HepG2 (cell line): ENCODE data around the gene SDR42E2. TPM values are rescaled to one million over a fixed set of nuclear protein-coding genes. Genes with fewer than 3 reads are reported as not detected.

Experiments
- ATAC-seq: fragments of 200-7000 bp; cut with Tn5 transposase; 3 replicates; pipeline ENCODE4 v1.9.1; 2020; ENCODE audit warnings: mild to moderate bottlenecking, moderate library complexity
- BruUV-seq: library from RNA; stranded (reverse); fragments of 400-500 nt; replicated peaks from 2 replicates; lab custom pipeline; 2021; lab: Mats Ljungman, UMichigan
- CTCF ChIA-PET: fragments of 300-600 bp; formaldehyde crosslinking; extraction: SDS; loops from one replicate; lab custom pipeline; 2021; ENCODE audit warnings: low total read pairs, inconsistent platforms, low intra/inter-chr PET ratio; lab: Yijun Ruan, JAX
- POLR2A ChIA-PET: fragments of 350-600 bp; sonication (Branson Sonifier 250); formaldehyde crosslinking; loops from one replicate; lab custom pipeline; 2020; ENCODE audit warnings: antibody characterized with exemption, inconsistent platforms; lab: Yijun Ruan, JAX
- DNase-seq: peaks from one replicate; pipeline ENCODE4 v3.0.0-alpha.2; 2015; ENCODE audit warnings: low spot score
- FAIRE-seq: peaks from 3 replicates; lab custom pipeline; 2011; peaks lifted over from hg19 to GRCh38; lab: Jason Lieb, UNC
- H2AFZ ChIP-seq: one replicate; pipeline ENCODE4 v1.6.1; 2011; ENCODE audit warnings: low read length, inconsistent platforms
- H3K27ac ChIP-seq: fragments of 300-600 bp; 3 replicates; pipeline ENCODE4 v1.8.0; 2011; ENCODE audit warnings: mixed run types, mild to moderate bottlenecking, mixed read lengths, low read length, inconsistent platforms; ENCODE audit not compliant: insufficient read depth; ENCODE audit errors: extremely low read length
- H3K27me3 ChIP-seq, 2 experiments: fragments of 200-600 bp in 1 of 2; 2 replicates in 1 of 2; 3 replicates in 1 of 2; pipeline versions ENCODE4 v1.6.0 to v1.8.0; 2011; ENCODE audit warnings: low read length in 2 of 2, mild to moderate bottlenecking in 2 of 2, moderate library complexity in 2 of 2, inconsistent platforms in 1 of 2; ENCODE audit not compliant: insufficient read depth in 2 of 2, control insufficient read depth in 1 of 2
- H3K36me3 ChIP-seq, 2 experiments: fragments of 200-600 bp in 1 of 2; replicated peaks in 1 of 2; 2 replicates in 1 of 2; 3 replicates in 1 of 2; pipeline versions ENCODE4 v1.5.1 to v1.8.0; 2011; ENCODE audit warnings: low read length in 2 of 2, inconsistent platforms in 1 of 2; ENCODE audit not compliant: insufficient read depth in 2 of 2, control insufficient read depth in 1 of 2
- H3K4me1 ChIP-seq: 2 replicates; pipeline ENCODE4 v1.5.1; 2012; ENCODE audit warnings: low read length, inconsistent platforms; ENCODE audit not compliant: insufficient read depth
- H3K4me2 ChIP-seq: 2 replicates; pipeline ENCODE4 v1.6.0; 2011; ENCODE audit warnings: low read depth, low read length, inconsistent platforms
- H3K4me3 ChIP-seq, 3 experiments: fragments of 200-600 bp in 1 of 3; sonication (generic), shearing (Covaris generic) in 1 of 3; replicated peaks in 1 of 3; 2 replicates each; pipeline ENCODE4 v1.5.1; 2011 to 2016; ENCODE audit warnings: low read length in 3 of 3, inconsistent platforms in 2 of 3, low read depth in 2 of 3, mild to moderate bottlenecking in 2 of 3, control low read depth in 1 of 3, mixed read lengths in 1 of 3; ENCODE audit not compliant: insufficient read depth in 1 of 3
- H3K79me2 ChIP-seq: one replicate; pipeline ENCODE4 v1.6.1; 2011; ENCODE audit warnings: low read length, inconsistent platforms; ENCODE audit not compliant: insufficient read depth
- H3K9ac ChIP-seq: 2 replicates; pipeline ENCODE4 v1.6.0; 2011; ENCODE audit warnings: mild to moderate bottlenecking, low read depth, low read length, inconsistent platforms; ENCODE audit not compliant: insufficient read depth
- H3K9me3 ChIP-seq: 2 replicates; pipeline ENCODE4 v1.5.1; 2012; ENCODE audit warnings: mild to moderate bottlenecking, low read length
- H4K20me1 ChIP-seq: 2 replicates; pipeline ENCODE4 v1.6.0; 2011; ENCODE audit warnings: inconsistent platforms, mild to moderate bottlenecking, low read length, moderate library complexity; ENCODE audit not compliant: insufficient read depth
- ARNT ChIP-seq: fragments of 450-650 bp; IDR thresholded peaks from 2 replicates; pipeline ENCODE4 v1.6.1; 2017
- ATRX ChIP-seq: sonication (generic); formaldehyde crosslinking; IDR thresholded peaks from 2 replicates; pipeline ENCODE4 v1.4.0; 2020; ENCODE audit warnings: missing genetic modification reagents, borderline replicate concordance
- DR1 ChIP-seq: sonication (generic); formaldehyde crosslinking; IDR thresholded peaks from 2 replicates; pipeline ENCODE4 v1.8.0; 2021; ENCODE audit warnings: mild to moderate bottlenecking, missing genetic modification reagents, inconsistent platforms
- NFYC ChIP-seq: IDR thresholded peaks from 2 replicates; pipeline ENCODE4 v1.6.1; 2016; ENCODE audit warnings: missing genetic modification reagents, missing compliant biosample characterization
- PCBP1 ChIP-seq: fragments of 200-400 bp; formaldehyde crosslinking; IDR thresholded peaks from 2 replicates; pipeline ENCODE4 v1.6.1; 2017; ENCODE audit warnings: mild to moderate bottlenecking, low read depth, low read length, borderline replicate concordance
- TAF15 ChIP-seq: fragments of 200-400 bp; formaldehyde crosslinking; IDR thresholded peaks from one replicate; pipeline ENCODE4 v1.6.1; 2018; ENCODE audit warnings: mild to moderate bottlenecking, low read depth, low read length; ENCODE audit not compliant: poor library complexity, severe bottlenecking
- XBP1 ChIP-seq: sonication (generic); formaldehyde crosslinking; IDR thresholded peaks from 2 replicates; pipeline ENCODE4 v1.5.0; 2020; ENCODE audit warnings: missing genetic modification reagents
- YEATS4 ChIP-seq: sonication (generic); formaldehyde crosslinking; IDR thresholded peaks from 2 replicates; pipeline ENCODE4 v1.4.0; 2020; ENCODE audit warnings: missing genetic modification reagents, borderline replicate concordance
- ZFP37 ChIP-seq: sonication (generic); formaldehyde crosslinking; IDR thresholded peaks from 2 replicates; pipeline ENCODE4 v1.4.0; 2020; ENCODE audit warnings: missing genetic modification reagents, borderline replicate concordance
- ZNF614 ChIP-seq: IDR thresholded peaks from 2 replicates; pipeline ENCODE4 v1.6.1; 2018; ENCODE audit warnings: missing biosample characterization, missing genetic modification reagents, inconsistent platforms, borderline replicate concordance
- ZNF616 ChIP-seq: sonication (generic); formaldehyde crosslinking; IDR thresholded peaks from 2 replicates; pipeline ENCODE4 v1.5.0; 2020; ENCODE audit warnings: low read depth, mild to moderate bottlenecking, missing genetic modification reagents
- WGBS: methylation state at CpG from one replicate; pipeline ENCODE4 v1.1.6; 2017; ENCODE audit warnings: low lambda C conversion rate; 5-methylcytosine and 5-hydroxymethylcytosine counted together
- in situ Hi-C: cut with HindIII; loops from 2 replicates; pipeline ENCODE4 v1.10.0; 2017; ENCODE audit warnings: low pct_unique_long_range_greater_than_20kb; ENCODE audit not compliant: extremely low pct_ligation_motif_present
- intact Hi-C: fragments of 100-400 bp; cut with micrococcal nuclease; formaldehyde crosslinking; loops from one replicate; pipeline ENCODE4 v1.10.0; 2022; ENCODE audit not compliant: unreplicated experiment
- polyA plus RNA-seq, 8 experiments: library from polyadenylated mRNA; depleted of rRNA in 3 of 8; stranded (reverse) in 7 of 8; unstranded in 1 of 8; fragments of >200 nt; fragmentation: Illumina TruSeq in 4 of 8; extraction: Trizol in 4 of 8; gene quantifications; 2 replicates each; pipeline versions ENCODE4 v1.2.1 to v1.2.3, GENCODE V29; 2011 to 2016; ENCODE audit warnings: low read depth in 4 of 8, missing spikeins in 1 of 8, mixed read lengths in 1 of 8; ENCODE audit not compliant: insufficient read depth in 1 of 8
- total RNA-seq, 5 experiments: library from RNA; depleted of rRNA; stranded (reverse); fragments of >200 nt; fragmentation: Illumina TruSeq; extraction: Trizol; gene quantifications; 2 replicates each; pipeline ENCODE4 v1.2.3, GENCODE V29; 2016; ENCODE audit warnings: low read depth in 1 of 5
- TF ChIP-seq, protein P1 (sequence below): IDR thresholded peaks from 2 replicates; pipeline ENCODE4 v1.6.1; 2016; ENCODE audit warnings: missing genetic modification reagents, missing compliant biosample characterization
- TF ChIP-seq, protein P2 (sequence below): sonication (generic); formaldehyde crosslinking; IDR thresholded peaks from 2 replicates; pipeline ENCODE4 v1.9.0; 2021; ENCODE audit warnings: missing genetic modification reagents, mild to moderate bottlenecking, borderline replicate concordance
- TF ChIP-seq, protein P3 (sequence below): sonication (generic); formaldehyde crosslinking; IDR thresholded peaks from 2 replicates; pipeline ENCODE4 v1.8.1; 2023; ENCODE audit warnings: mild to moderate bottlenecking, moderate library complexity, missing genetic modification reagents
- TF ChIP-seq, protein P4 (sequence below): sonication (generic); formaldehyde crosslinking; IDR thresholded peaks from 2 replicates; pipeline ENCODE4 v1.5.0; 2020; ENCODE audit warnings: mild to moderate bottlenecking, missing genetic modification reagents

Gene SDR42E2
- total and polyA plus RNA-seq, 2 of the 13 experiments (the other 11 are each of a cell fraction or from before 2014, with no cell fraction given), result 0.05 to 0.11 TPM

DNA sequence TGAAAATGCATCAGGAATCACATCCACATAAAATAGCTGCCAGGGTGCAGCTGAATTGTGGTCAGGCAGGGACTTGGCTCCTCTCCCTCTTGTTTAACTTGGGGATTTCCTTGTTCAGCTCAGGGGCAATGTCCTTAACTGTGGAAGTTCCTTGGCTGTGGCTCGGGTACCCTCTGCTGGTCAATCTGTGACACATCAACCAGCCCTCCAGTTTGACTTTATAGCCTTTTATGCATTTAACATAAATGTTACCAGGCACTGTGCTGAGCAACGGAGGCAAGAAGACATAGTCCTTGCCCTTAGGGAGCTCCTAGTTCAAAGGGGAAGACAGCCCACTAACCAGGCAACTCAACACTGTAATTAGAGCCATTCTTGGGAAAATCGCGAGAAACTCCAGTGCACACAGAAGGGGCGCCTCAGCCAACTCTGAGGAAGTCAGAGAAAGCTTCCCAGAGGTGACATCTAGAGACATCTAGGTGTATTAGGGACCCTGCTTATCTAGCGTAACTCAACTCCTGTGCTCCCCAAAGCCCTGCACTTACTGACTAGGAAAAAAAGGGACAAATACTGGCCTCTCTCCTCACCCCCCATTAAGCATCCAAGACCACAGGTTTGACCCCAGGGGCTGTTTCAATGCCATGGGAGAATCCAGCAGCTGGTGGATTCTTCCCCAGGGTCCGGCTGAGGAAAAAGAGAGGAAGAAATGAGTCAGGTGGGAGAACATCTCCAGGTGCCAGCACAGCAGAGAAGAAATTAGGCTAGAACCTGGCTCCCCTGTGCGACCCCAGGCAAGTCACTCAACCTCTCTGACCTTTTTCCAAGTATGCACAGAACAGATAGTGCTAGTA is 26.5 kb downstream of the SDR42E2 start:
- ATAC-seq (peak; percentile 3; the same call in 1 of the 3 replicates), DNase-seq (peak; percentile 85), FAIRE-seq (peak; percentile 95)
- Histone ChIP-seq H3K4me2 (peak overlapping the region; percentile 99), H3K4me3 (peak overlapping the region; percentile 78 to 96 (median 90); a peak in 5 of 6 replicates), H3K79me2 (no peaks in the 10 kb centered on the region), H3K4me1 (peaks cover 49% of the 10 kb centered on the region), H3K27me3 (no peaks in the 10 kb centered on the region; a peak in 2 of 5 replicates), H3K9ac (peak overlapping the region; percentile 74), H2AFZ (no peak overlapping the region), H3K36me3 (no peaks in the 10 kb centered on the region; a peak in 1 of 5 replicates), H3K9me3 (no peaks in the 10 kb centered on the region), H3K27ac (no peak overlapping the region), H4K20me1 (no peaks in the 10 kb centered on the region)
- intact Hi-C loops (loop anchor here (1.0 kb wide), 4 partner anchors 90 to 238 kb away; partner anchors contain the start of gene PDZD9), in situ Hi-C loops (loop anchor here (5.0 kb wide), 2 partner anchors 67 to 192 kb away; no protein-coding TSS in a partner anchor)
- no TSS peak for BruUV-seq
- WGBS, result 43% methylated on average over 8 of the region's 8 CpGs
- ChIA-PET POLR2A (interaction anchor here (1.0 to 7.3 kb wide), 7 partner anchors 110 to 237 kb away, joined by 3 to 68 read pairs (median 5); partner anchors contain the start of genes MOSMO, POLR3E and UQCRC2), CTCF (interaction anchor here (0.6 to 2.8 kb wide), 5 partner anchors 90 to 187 kb away, joined by 3 to 33 read pairs (median 4); partner anchors contain the start of genes PDZD9 and POLR3E)
- no peak for TF ChIP-seq PCBP1
- TF ChIP-seq ZFP37 (CRISPR knock-in tag), result peak; percentile 84
- no peak for TF ChIP-seq XBP1
- TF ChIP-seq ZNF614, result 0 out of 2 replicates have a peak, but pooled peaks have one; percentile 48
- TF ChIP-seq, protein P1, sequence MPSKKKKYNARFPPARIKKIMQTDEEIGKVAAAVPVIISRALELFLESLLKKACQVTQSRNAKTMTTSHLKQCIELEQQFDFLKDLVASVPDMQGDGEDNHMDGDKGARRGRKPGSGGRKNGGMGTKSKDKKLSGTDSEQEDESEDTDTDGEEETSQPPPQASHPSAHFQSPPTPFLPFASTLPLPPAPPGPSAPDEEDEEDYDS (CRISPR knock-in tag), result no peak; the same call in 1 of the 2 replicates
- TF ChIP-seq ZNF616, result no peak
- TF ChIP-seq ATRX (CRISPR knock-in tag), result no peak
- TF ChIP-seq, protein P2, sequence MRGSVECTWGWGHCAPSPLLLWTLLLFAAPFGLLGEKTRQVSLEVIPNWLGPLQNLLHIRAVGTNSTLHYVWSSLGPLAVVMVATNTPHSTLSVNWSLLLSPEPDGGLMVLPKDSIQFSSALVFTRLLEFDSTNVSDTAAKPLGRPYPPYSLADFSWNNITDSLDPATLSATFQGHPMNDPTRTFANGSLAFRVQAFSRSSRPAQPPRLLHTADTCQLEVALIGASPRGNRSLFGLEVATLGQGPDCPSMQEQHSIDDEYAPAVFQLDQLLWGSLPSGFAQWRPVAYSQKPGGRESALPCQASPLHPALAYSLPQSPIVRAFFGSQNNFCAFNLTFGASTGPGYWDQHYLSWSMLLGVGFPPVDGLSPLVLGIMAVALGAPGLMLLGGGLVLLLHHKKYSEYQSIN (CRISPR knock-in tag), result no peak
- TF ChIP-seq, protein P3, sequence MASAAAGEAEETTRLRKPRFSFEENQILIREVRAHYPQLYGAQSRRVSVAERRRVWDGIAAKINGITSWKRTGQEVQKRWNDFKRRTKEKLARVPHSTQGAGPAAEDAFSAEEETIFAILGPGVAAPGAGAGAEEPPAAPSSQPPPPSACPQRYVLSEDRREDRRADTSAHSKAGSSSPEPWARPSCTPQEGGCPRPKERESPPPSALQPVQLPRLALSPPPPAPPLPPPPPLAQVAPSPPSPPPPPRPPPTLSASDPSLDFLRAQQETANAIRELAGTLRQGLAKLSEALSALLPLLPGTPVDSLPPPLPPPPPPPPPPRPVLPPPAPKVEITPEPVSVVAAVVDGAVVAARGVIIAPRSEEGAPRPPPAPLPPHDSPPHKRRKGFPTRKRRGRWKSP (CRISPR knock-in tag), result no peak
- no peak for TF ChIP-seq ARNT
- TF ChIP-seq, protein P4, sequence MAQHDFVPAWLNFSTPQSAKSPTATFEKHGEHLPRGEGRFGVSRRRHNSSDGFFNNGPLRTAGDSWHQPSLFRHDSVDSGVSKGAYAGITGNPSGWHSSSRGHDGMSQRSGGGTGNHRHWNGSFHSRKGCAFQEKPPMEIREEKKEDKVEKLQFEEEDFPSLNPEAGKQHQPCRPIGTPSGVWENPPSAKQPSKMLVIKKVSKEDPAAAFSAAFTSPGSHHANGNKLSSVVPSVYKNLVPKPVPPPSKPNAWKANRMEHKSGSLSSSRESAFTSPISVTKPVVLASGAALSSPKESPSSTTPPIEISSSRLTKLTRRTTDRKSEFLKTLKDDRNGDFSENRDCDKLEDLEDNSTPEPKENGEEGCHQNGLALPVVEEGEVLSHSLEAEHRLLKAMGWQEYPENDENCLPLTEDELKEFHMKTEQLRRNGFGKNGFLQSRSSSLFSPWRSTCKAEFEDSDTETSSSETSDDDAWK (CRISPR knock-in tag), result no peak
- TF ChIP-seq TAF15, result no peak
- no peak for TF ChIP-seq DR1 (CRISPR knock-in tag)
- peak; percentile 28; the same call in 1 of the 2 replicates for TF ChIP-seq NFYC (CRISPR knock-in tag)
- TF ChIP-seq YEATS4 (CRISPR knock-in tag), result peak; percentile 65; the same call in 1 of the 2 replicates
